CD4-positive, alpha-beta T cell treated with Interleukin-4 for 4 hours (primary cell): Measurements from ENCODE around the gene TAF1.
"Not testable (repeated sequence)": the region's sequence is repeated elsewhere in the genome, so short reads cannot be mapped to it uniquely, and the experiment has no call there.

Experiments used
- DNase-seq: peaks from one replicate; pipeline ENCODE4 v3.0.0-alpha.2; 2020

TAF1 gene

DNA sequence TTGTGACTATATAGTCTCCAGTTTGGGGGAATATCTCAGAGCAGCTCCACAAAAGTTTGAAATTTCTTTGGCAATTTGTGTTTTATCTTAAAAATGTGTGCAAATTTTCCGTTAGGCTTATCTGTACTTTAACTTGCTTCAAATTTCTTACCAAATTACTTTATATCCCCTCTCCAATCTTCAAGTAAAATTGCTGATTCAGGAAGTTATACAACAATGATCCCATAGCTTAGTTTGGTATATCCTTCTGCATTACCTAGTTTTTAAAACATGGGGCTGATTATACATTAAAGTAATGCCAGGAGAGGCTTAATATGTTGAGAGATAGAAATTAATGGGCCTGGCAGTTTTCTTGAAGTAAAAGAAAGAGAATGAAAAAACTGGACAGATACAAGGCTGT is 66.6 kb downstream of the TAF1 start:
- DNase-seq: no peak

- no peak for DNase-seq
These were observed 72.6 kb downstream of the TAF1 start for GRCh38 chrX:71438750-71439149.

DNA sequence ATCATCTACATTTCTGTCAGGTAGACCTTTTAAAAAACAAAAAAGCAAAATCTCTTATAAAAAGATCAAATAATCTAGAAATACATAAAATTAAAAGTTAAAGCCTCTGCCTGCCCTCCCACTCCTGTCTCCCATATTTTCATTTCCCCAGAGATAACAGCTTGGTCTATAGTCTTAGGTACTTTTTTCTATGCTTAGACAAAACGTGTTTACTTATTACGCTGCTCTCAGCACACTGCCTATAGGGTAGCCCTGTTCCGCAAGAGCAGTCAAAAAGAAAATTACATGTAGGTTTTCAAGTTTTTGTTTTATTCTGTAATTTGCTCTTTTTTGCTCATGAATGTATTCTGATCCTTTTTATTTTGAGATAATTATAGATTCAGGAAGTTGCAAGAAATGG is 73.3 kb downstream of the TAF1 start:
- DNase-seq: no peak

DNA sequence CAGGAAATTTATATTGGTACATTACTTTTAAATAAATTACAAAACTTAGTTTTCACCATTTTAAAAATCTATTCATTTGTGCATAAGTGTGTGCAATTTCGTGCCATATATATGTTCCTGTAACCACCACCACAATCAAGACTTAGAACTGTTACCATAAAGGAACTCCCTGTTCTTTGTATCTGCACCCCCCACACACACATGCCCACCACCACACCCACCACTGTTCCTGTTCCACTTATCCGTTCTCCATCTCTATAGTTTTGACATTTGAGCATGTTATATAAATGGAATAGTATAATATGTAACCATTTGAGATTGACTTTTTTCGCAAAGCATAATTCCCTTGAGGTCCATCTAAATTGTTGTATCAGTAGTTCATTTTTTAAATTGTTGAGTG is 73.7 kb downstream of the TAF1 start:
- DNase-seq: no peak

- no peak for DNase-seq
These were observed 74.2 kb downstream of the TAF1 start for GRCh38 chrX:71440401-71440800.

DNA sequence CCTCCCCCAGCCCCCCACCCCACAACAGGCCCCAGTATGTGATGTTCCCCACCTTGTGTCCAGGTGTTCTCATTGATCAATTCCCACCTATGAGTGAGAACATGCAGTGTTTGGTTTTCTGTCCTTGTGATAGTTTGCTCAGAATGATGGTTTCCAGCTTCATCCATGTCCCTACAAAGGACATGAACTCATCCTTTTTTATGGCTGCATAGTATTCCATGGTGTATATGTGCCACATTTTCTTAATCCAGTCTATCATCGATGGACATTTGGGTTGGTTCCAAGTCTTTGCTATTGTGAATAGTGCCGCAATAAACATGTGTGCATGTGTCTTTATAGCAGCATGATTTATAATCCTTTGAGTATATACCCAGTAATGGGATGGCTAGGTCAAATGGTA is 75.7 kb downstream of the TAF1 start:
- not testable (repeated sequence) for DNase-seq

DNA sequence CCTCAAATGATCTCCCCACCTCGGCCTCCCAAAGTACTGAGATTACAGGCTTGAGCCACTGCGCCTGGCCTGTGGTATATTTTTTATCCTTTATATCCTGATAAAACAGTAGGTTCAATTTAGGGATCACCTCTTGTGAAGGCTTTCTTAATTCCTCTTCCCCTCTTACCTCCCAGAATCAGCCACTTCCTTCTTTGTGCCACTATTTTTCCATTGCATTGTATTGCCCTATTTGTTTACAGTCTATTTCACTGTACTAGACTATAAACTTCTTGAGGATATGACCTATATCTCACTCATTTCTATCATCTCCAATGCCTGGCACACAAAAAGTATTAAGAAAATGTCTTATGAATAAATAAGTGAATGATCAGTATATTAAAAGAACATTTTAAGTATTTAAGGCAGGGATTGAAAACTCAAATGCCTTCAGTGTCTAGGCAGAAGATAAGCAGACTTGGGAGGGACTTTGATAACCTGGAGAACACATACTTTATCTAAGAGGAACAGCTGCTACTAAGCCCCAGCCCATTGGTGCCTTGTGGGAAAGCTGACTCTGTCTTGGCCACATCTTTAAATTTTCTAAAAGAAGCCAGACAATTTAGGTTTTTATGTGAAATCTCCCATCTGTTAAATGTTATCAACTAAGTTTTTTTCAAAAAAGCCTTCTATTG is 84.4 kb downstream of the TAF1 start:
- no peak for DNase-seq

GRCh38 chrX:71451518-71451917 is 85.4 kb downstream of the TAF1 start:
- not testable (repeated sequence) for DNase-seq

DNA sequence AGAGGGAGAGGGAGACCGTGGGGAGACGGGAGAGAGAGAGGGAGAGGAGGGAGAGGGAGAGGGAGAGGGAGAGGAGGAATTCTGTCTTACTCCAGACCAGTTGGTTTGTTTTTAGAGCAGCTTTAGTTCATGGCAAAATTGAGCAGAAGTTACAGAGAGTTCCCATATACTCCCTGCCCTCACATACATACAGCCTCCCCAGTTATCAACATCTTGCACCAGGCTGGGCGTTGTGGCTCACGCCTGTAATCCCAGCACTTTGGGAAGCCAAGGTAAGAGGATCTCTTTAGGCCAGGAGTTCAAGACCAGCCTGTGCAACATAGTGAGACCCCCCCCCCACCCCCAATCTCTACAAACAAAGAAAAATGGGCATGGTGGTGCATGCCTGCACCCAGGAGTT is 86.9 kb downstream of the TAF1 start:
- no peak for DNase-seq

DNA sequence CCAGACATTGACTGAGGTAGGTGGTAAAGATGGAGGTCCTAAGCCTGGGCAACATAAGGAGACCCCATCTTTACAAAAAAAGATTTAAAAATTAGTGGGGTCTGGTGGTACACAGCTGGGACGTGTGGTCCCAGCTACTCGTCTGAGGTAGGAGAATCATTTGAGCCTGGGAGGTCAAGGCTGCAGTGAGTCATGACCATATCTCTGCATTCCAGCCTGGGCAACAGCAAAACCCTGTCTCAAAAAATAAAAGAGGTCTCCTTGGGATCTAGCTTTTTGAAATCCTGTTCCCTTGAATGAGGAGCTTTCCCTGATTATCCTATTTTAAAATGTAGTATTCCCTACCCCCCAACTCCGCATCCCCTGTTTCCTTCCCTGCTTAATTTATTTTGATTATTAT is 88.1 kb downstream of the TAF1 start:
- no peak for DNase-seq

GRCh38 chrX:71458866-71459265 is 92.7 kb downstream of the TAF1 start:
- no peak for DNase-seq

GRCh38 chrX:71464968-71465367 is 98.8 kb downstream of the TAF1 start:
- DNase-seq: no peak

GRCh38 chrX:71466979-71467523 is 100.9 kb downstream of the TAF1 start:
- DNase-seq: no peak

DNA sequence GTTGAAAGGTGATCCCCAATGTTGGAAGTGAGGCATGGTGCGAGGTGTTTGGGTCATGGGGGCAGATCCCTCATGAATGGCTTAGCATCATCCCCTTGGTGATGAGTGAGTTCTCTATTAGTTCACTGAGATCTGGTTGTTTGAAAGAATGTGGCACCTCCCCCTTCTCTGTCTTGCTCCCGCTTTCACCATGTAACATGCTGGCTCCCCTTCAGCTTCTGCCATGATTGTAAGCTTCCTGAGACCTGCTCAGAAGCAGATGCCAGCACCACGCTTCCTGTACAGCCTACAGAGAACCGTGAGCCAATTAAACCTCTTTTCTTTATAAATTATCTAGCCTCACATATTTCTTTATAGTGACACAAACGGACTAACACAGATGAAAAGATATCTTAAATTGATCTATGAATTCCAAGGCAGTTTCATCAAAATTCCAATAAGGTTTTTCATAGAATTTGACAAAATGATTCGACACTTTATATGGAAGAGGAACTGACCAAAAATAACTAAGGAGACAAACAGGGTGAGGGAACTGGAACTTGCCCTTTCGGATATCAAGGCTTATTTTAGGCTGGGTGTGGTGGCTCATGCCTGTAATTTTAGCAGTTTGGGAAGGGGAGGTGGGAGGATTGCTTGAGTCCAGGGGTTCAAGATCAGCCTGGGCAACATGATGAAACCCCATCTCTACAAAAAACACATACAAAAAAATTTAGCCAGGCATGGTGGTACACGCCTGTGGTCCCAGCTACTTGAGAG is 109.8 kb downstream of the TAF1 start:
- DNase-seq: no peak

- DNase-seq: no peak
These were observed 116.2 kb downstream of the TAF1 start for GRCh38 chrX:71482228-71482958.

GRCh38 chrX:71487814-71488213 is 121.7 kb downstream of the TAF1 start:
- DNase-seq: no peak

DNA sequence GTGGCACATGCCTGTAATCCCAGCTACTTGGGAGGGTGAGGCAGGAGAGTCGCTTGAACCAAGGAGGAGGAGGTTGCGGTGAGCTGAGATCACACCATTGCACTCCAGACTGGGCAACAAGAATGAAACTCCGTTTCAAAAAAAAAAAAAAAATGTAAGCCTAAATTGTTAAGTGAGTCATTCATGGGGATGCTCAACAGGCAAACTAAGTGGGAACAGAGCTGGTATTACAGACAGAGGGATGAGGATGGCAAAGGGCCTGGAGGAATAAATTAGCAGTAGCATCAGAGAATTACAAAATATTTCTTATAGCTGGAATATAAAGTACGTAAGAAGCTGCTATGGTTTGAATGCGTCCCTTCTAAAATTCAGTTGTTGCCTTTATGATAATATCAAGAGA is 123.4 kb downstream of the TAF1 start:
- no peak for DNase-seq

DNA sequence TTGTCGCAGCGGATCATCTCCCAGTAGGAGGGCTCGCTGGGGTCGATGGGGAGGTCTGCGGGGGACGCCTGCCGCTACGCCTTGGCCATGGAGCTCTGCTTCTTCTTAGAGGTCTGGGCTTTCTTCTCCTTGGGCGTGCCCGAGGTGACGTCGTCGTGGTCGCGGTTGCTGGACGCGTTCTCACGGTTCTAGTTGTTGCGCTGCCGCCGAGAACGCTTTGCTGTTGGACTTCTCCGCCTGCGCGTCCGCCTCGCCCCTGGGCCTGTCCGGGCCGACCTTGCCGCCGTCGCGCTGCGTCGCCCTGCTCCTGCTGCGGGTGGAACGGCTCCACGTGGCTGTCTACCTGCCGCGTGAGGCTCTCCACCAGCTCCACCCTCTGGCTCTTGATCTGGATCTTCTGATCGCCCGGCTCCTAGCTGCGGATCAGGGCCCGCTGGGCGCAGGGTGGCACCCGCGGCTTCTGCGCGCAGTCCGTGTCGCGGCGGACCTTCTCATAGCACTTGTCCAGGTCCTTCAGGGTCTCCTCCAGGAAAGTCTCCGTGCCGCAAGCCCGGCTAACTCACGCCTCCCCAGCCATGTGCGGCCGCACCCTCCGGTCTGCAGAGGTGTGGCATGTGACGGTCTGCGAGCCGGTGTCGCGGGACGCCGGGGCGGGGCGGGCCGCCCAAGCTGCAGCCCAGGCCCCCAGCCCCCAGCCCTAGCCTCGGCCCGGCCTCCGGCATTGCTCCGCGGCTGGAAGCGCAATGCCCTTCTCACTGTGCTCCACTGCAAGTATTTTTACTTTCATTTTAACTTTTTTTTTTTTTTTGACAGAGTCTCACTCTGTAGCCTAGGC is 126.3 kb downstream of the TAF1 start:
- peak; percentile 29 for DNase-seq

GRCh38 chrX:71493111-71493613 is 127.0 kb downstream of the TAF1 start:
- DNase-seq: no peak

- not testable (repeated sequence) for DNase-seq
These were observed 129.8 kb downstream of the TAF1 start for GRCh38 chrX:71495979-71496378.

DNA sequence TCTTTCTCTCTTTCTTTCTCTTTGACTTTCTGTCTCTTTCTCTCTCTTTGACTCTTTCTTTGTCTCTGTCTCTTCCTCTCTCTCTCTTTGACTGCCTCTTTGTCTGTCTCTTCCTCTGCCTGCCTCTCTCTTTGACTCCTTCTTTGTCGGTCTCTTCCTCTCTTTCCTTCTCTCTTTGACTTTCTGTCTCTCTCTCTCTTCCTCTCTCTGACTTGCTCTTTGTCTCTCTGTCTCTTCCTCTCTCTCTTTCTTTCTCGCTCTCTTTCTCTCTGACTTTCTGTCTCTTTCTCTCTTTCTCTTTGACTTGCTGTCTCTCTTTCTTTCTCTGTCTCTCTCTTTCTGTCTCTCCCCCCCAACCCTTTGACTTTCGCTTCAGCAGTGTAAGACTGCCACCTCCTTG is 130.3 kb downstream of the TAF1 start:
- no peak for DNase-seq

GRCh38 chrX:71502080-71502479 is 135.9 kb downstream of the TAF1 start:
- not testable (repeated sequence) for DNase-seq

GRCh38 chrX:71504346-71504745 is 138.2 kb downstream of the TAF1 start:
- DNase-seq: no peak
